ENCODE measurements around the gene PPFIA2.

The PPFIA2 gene

DNA sequence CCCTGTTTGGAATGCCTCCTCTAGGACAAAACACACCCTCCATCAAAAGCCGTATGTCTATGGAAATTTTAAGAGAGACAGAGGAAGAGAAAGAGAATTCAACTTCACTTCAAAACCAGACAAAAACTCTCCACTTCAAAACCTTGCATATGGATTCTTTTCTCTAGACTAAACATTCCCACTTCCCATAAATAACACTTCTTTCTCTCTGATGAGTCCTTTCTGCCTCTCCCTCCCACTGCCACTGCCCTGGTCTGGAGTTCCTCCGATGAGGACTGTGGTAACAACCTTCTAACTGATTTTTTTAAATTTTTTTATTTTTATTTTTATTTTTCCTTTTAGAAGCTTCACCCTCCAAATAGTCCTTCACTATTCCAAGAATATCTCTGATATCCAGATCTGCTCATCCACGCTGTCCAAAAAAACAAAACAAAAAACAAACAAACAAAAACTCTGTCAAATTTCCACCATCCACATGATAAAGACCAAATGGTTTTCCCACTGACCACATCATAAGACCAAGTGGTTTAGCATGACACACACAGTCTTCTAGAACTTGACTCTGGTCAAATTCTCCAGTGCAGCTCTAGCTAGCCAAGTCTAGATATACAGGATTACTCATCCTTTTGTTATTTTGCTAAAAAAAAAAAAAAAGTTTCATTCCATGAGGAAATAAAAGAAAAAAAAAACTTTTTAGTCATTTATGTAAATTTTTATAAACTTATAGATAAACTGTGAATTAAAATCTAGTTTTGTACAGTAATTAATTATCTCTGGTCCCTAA lies 256.0 kb downstream of the PPFIA2 start:
- H3K4me1 ChIP-seq (ENCODE audit: control insufficient read depth, insufficient read depth, low read length) = no peaks in the 10 kb centered on the region
- H3K9me3 ChIP-seq (ENCODE audit: control insufficient read depth, insufficient read depth, low read length) = no peaks in the 10 kb centered on the region
- H3K27me3 ChIP-seq (ENCODE audit: control insufficient read depth, insufficient read depth, low read length) = no peaks in the 10 kb centered on the region
- no peaks in the 10 kb centered on the region for H3K36me3 ChIP-seq (ENCODE audit: control insufficient read depth, insufficient read depth, low read length)
- no peak overlapping the region for H3K9ac ChIP-seq (ENCODE audit: low read depth, low read length)
- H3K27ac ChIP-seq (ENCODE audit: low read depth, low read length) = no peak overlapping the region
- H3K4me3 ChIP-seq (ENCODE audit: low read depth, low read length) = no peak overlapping the region

DNA sequence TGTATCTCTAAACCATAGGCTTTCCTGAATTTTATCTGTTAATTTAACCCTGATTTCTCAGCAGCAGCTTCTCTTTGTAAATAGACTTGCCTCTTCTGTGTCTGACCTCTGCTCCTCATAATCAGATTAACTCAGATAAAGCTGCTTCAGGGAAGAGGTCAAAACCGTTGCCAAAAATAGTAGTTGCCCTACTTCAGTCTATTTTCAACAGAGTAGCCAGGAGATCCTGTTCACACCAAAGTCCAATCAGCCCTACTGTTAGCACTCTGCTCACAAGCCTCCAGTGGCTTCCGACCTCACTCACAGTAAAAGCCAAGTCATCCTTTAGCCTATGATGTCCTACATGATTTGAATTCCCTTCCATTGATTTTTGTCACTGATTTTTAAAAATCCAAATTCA lies 258.4 kb downstream of the PPFIA2 start:
- H3K27me3 ChIP-seq (ENCODE audit: control insufficient read depth, insufficient read depth, low read length) = no peaks in the 10 kb centered on the region
- no peaks in the 10 kb centered on the region for H3K4me1 ChIP-seq (ENCODE audit: control insufficient read depth, insufficient read depth, low read length)
- no peak overlapping the region for H3K4me3 ChIP-seq (ENCODE audit: low read depth, low read length)
- H3K9ac ChIP-seq (ENCODE audit: low read depth, low read length) = no peak overlapping the region
- H3K36me3 ChIP-seq (ENCODE audit: control insufficient read depth, insufficient read depth, low read length) = no peaks in the 10 kb centered on the region
- H3K9me3 ChIP-seq (ENCODE audit: control insufficient read depth, insufficient read depth, low read length) = no peaks in the 10 kb centered on the region
- no peak overlapping the region for H3K27ac ChIP-seq (ENCODE audit: low read depth, low read length)

DNA sequence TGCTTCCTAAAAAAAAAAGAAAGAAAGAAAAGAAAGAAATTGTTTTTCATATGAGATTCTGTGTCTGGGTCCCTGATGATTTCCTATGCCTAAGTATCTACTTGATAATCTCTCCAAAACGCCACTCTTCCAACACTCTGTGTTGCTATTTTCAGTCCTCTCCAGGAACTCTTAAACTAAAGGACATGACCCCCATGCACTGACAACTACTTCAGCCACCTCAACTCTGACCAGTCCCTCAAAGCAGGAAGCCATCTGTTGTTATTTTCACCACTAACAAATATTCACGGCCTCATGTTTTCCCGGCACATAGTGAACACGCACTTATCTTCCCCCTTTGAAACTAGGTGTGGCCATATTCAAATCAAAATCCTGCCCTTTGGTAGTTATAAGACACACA lies 259.3 kb downstream of the PPFIA2 start:
- Histone ChIP-seq H3K27ac (ENCODE audit: low read depth, low read length) (no peak overlapping the region), H3K4me3 (ENCODE audit: low read depth, low read length) (no peak overlapping the region), H3K9ac (ENCODE audit: low read depth, low read length) (no peak overlapping the region), H3K9me3 (ENCODE audit: control insufficient read depth, insufficient read depth, low read length) (no peaks in the 10 kb centered on the region), H3K4me1 (ENCODE audit: control insufficient read depth, insufficient read depth, low read length) (no peaks in the 10 kb centered on the region), H3K36me3 (ENCODE audit: control insufficient read depth, insufficient read depth, low read length) (no peaks in the 10 kb centered on the region), H3K27me3 (ENCODE audit: control insufficient read depth, insufficient read depth, low read length) (no peaks in the 10 kb centered on the region)

DNA sequence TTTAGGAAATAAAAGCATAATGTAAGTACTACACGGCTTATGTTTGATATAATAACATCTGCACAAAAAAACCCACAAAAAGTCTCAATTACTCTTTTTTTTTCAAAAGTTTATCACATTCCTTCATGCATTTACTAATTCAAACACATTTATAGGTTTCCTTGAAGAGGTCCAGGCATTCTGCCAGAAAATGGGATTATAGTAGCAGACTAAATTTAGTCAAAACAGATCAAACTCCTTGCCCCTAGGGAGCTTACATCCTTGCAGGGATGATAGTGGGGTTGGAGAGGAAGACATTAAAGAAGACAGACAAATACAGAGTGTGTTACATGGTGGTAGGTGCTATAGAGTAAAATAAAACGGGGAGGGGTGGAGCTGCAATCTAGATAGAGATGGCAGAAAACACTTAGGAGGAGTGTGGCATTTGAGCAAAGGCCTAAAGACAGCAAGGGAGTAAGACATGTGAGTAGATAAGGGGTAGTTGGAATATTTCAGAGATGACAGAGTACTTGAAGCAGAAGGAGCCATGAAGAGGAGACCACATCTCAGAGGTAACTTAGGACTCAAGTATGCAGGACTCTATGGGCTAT lies 266.9 kb downstream of the PPFIA2 start:
- Histone ChIP-seq H3K27ac (ENCODE audit: low read depth, low read length) (no peak overlapping the region), H3K36me3 (ENCODE audit: control insufficient read depth, insufficient read depth, low read length) (no peaks in the 10 kb centered on the region)

DNA sequence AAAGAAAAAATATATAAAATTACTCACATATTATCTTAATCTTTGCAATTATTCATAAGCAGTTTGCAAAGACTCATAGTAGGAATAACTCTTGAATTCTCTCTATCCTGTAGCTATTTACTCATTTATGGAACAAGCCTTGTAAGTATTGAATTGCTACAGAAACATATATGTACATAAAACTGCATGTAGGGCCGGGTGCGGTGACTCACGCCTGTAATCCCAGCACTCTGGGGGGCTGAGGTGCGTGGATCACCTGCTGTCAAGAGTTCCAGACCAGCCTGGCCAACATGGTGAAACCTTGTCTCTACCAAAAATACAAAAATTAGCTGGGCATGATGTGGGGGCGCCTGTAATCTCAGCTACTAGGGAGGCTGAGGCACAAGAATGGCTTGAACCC lies 286.2 kb downstream of the PPFIA2 start:
- H3K27me3 ChIP-seq (ENCODE audit: control insufficient read depth, insufficient read depth, low read length) = no peaks in the 10 kb centered on the region
- no peak overlapping the region for H3K4me3 ChIP-seq (ENCODE audit: low read depth, low read length)
- no peaks in the 10 kb centered on the region for H3K9me3 ChIP-seq (ENCODE audit: control insufficient read depth, insufficient read depth, low read length)
- H3K36me3 ChIP-seq (ENCODE audit: control insufficient read depth, insufficient read depth, low read length) = no peaks in the 10 kb centered on the region
- no peak overlapping the region for H3K27ac ChIP-seq (ENCODE audit: low read depth, low read length)
- no peaks in the 10 kb centered on the region for H3K4me1 ChIP-seq (ENCODE audit: control insufficient read depth, insufficient read depth, low read length)
- no peak overlapping the region for H3K9ac ChIP-seq (ENCODE audit: low read depth, low read length)

More for the DNA sequence above, 266.9 kb downstream of the PPFIA2 start:
- Histone ChIP-seq H3K9me3 (ENCODE audit: control insufficient read depth, insufficient read depth, low read length) (no peaks in the 10 kb centered on the region), H3K4me1 (ENCODE audit: control insufficient read depth, insufficient read depth, low read length) (peaks cover 7% of the 10 kb centered on the region), H3K4me3 (ENCODE audit: low read depth, low read length) (no peak overlapping the region), H3K27me3 (ENCODE audit: control insufficient read depth, insufficient read depth, low read length) (no peaks in the 10 kb centered on the region), H3K9ac (ENCODE audit: low read depth, low read length) (no peak overlapping the region)

DNA sequence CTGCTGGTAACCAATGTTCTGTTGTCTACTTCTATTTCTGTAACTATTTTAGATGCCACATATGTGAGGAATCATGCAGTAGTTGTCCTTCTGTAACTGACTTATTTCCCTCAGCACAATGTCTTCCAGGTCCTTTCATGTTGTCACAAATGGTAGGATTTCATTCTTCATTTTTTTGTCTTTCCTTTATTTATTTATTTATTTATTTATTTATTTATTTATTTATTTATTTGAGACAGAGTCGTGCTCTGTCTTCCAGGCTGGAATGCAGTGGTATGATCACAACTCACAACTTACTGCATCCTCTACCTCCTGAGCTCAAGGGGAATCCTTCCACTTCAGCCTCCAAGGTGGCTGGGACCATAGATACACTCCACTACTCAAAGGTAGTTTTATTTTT lies 288.2 kb downstream of the PPFIA2 start:
- Histone ChIP-seq H3K9ac (ENCODE audit: low read depth, low read length) (no peak overlapping the region), H3K4me3 (ENCODE audit: low read depth, low read length) (no peak overlapping the region), H3K36me3 (ENCODE audit: control insufficient read depth, insufficient read depth, low read length) (no peaks in the 10 kb centered on the region)

DNA sequence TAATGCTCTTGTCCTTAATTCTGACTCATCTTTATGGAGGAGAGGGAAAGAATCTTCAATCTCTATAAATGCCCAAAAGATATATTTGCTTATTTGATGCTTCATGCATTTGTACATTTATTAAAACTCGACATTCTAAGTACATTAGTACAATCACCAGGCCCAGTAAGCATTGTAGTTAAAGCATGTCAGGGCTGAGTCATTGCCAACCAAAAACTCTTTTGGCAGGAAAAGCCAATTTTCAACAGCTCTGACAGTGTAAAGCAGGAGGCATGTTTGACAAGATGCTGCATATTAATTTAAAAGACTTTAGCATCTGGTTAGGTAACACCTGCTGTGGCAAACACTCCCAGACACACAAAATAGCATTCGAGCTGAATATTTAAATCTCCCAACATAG lies 290.9 kb downstream of the PPFIA2 start:
- Histone ChIP-seq H3K27ac (ENCODE audit: low read depth, low read length) (no peak overlapping the region), H3K27me3 (ENCODE audit: control insufficient read depth, insufficient read depth, low read length) (no peaks in the 10 kb centered on the region), H3K9me3 (ENCODE audit: control insufficient read depth, insufficient read depth, low read length) (no peaks in the 10 kb centered on the region), H3K4me1 (ENCODE audit: control insufficient read depth, insufficient read depth, low read length) (peaks cover 4% of the 10 kb centered on the region; the same call in 1 of the 2 replicates), H3K36me3 (ENCODE audit: control insufficient read depth, insufficient read depth, low read length) (no peaks in the 10 kb centered on the region), H3K4me3 (ENCODE audit: low read depth, low read length) (no peak overlapping the region), H3K9ac (ENCODE audit: low read depth, low read length) (no peak overlapping the region)

More for the DNA sequence above, 288.2 kb downstream of the PPFIA2 start:
- H3K27me3 ChIP-seq (ENCODE audit: control insufficient read depth, insufficient read depth, low read length) = no peaks in the 10 kb centered on the region
- H3K4me1 ChIP-seq (ENCODE audit: control insufficient read depth, insufficient read depth, low read length) = peaks cover 4% of the 10 kb centered on the region; the same call in 1 of the 2 replicates
- H3K9me3 ChIP-seq (ENCODE audit: control insufficient read depth, insufficient read depth, low read length) = no peaks in the 10 kb centered on the region
- H3K27ac ChIP-seq (ENCODE audit: low read depth, low read length) = no peak overlapping the region

DNA sequence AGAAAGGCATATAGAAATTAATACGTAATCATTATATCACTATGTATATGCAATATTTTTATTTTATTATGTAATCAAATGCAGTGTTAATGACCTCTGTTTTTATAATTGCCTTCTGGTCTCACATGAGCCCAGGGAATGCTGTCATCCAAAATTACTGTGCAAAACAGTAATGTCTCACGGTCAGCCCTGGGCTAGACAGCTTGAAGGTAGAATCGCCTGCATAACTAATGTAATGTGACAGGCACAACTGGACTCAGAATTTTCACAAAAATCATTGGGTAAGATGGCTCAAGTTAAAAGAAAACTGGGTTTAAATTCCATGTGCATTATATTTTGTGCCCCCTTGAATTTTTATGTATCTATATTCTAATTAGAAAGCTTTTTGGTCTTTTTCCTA lies 293.3 kb downstream of the PPFIA2 start:
- no peaks in the 10 kb centered on the region for H3K27me3 ChIP-seq (ENCODE audit: control insufficient read depth, insufficient read depth, low read length)

DNA sequence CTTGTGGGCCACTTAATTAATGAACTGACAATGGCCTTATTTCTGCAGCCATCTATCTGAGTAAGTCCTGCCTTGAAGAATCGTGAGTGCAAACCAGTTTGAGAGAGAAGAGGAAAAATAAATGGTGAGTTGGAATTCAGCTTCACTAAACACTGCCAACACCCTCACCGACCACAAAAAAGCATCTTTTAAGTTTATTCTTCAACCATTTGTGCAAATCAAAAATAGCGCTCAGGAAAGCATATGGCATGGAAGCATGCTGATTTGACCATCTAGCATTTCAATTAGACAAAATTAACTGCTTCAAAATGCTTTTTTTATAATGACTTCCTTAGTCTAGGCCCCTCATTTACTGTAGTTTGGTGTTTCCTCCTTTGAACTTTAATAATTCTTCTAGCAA lies 294.0 kb downstream of the PPFIA2 start:
- no peaks in the 10 kb centered on the region for H3K27me3 ChIP-seq (ENCODE audit: control insufficient read depth, insufficient read depth, low read length)
- no peaks in the 10 kb centered on the region for H3K9me3 ChIP-seq (ENCODE audit: control insufficient read depth, insufficient read depth, low read length)
- no peak overlapping the region for H3K4me3 ChIP-seq (ENCODE audit: low read depth, low read length)
- no peak overlapping the region for H3K9ac ChIP-seq (ENCODE audit: low read depth, low read length)
- no peaks in the 10 kb centered on the region for H3K36me3 ChIP-seq (ENCODE audit: control insufficient read depth, insufficient read depth, low read length)
- no peak overlapping the region for H3K27ac ChIP-seq (ENCODE audit: low read depth, low read length)
- peaks cover 4% of the 10 kb centered on the region; the same call in 1 of the 2 replicates for H3K4me1 ChIP-seq (ENCODE audit: control insufficient read depth, insufficient read depth, low read length)

More for the DNA sequence above, 293.3 kb downstream of the PPFIA2 start:
- Histone ChIP-seq H3K9me3 (ENCODE audit: control insufficient read depth, insufficient read depth, low read length) (no peaks in the 10 kb centered on the region), H3K27ac (ENCODE audit: low read depth, low read length) (no peak overlapping the region), H3K4me3 (ENCODE audit: low read depth, low read length) (no peak overlapping the region), H3K4me1 (ENCODE audit: control insufficient read depth, insufficient read depth, low read length) (peaks cover 4% of the 10 kb centered on the region; the same call in 1 of the 2 replicates), H3K36me3 (ENCODE audit: control insufficient read depth, insufficient read depth, low read length) (no peaks in the 10 kb centered on the region), H3K9ac (ENCODE audit: low read depth, low read length) (no peak overlapping the region)

DNA sequence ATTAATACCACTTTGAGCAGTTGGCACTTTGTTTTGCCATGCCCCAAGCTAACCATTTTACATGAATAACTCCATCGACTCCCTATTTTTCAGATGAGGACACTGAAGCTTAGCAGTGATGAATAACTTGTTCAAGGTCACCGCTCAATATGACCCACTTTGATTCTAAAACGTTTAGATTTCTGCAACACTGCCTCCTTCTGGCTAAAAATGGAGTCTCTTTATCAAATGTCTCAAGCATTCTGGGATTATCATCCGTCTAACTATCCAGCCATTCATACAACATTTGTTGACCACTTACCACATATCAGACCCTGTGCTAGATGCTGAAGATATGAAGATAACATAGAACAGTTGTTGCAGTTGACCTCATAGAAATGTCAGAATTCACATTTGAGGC lies 298.0 kb downstream of the PPFIA2 start:
- H3K4me3 ChIP-seq (ENCODE audit: low read depth, low read length) = no peak overlapping the region
- H3K27me3 ChIP-seq (ENCODE audit: control insufficient read depth, insufficient read depth, low read length) = no peaks in the 10 kb centered on the region
- H3K9ac ChIP-seq (ENCODE audit: low read depth, low read length) = no peak overlapping the region
- H3K27ac ChIP-seq (ENCODE audit: low read depth, low read length) = no peak overlapping the region
- H3K36me3 ChIP-seq (ENCODE audit: control insufficient read depth, insufficient read depth, low read length) = no peaks in the 10 kb centered on the region
- H3K4me1 ChIP-seq (ENCODE audit: control insufficient read depth, insufficient read depth, low read length) = no peaks in the 10 kb centered on the region; the same call in 1 of the 2 replicates
- no peaks in the 10 kb centered on the region for H3K9me3 ChIP-seq (ENCODE audit: control insufficient read depth, insufficient read depth, low read length)

DNA sequence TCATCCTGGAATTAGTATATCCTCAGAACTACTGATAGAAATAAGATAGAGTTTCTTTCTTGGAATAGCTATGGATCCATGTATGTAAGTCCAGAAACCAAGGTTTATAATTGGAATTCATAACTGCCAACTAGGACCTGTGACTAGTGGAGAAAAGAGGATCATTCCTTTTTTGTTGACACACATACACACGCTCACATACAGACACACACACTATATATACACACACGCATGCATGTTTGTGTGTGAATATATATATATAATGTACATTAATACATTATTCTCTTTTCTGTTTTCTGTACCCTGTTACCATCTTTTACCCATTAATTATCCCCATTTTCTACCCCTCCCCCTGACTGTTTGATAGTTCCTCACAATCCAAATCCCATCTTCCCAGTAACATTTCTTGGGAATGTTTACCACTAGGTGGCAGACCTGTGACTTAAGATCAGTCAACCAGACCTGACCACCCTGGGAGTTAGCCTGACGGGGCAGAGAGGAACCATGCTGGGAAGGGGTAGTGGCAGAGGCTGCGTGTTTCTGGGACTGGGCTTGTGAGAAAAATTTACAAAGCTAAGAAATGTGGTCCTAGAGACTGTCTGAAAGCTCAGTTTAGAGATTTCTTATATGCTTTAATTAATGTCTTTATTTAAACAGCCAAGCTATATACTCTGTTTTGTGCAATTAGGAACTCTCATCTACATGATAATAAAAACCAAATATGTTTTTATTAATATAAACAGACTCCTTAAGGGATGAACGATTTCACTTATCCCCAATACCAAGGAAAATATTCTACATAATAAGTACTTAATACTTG lies 308.0 kb downstream of the PPFIA2 start:
- H3K4me3 ChIP-seq (ENCODE audit: low read depth, low read length) = no peak overlapping the region
- no peak overlapping the region for H3K27ac ChIP-seq (ENCODE audit: low read depth, low read length)
- no peaks in the 10 kb centered on the region for H3K27me3 ChIP-seq (ENCODE audit: control insufficient read depth, insufficient read depth, low read length)
- H3K36me3 ChIP-seq (ENCODE audit: control insufficient read depth, insufficient read depth, low read length) = no peaks in the 10 kb centered on the region
- H3K9me3 ChIP-seq (ENCODE audit: control insufficient read depth, insufficient read depth, low read length) = no peaks in the 10 kb centered on the region
- no peaks in the 10 kb centered on the region for H3K4me1 ChIP-seq (ENCODE audit: control insufficient read depth, insufficient read depth, low read length)
- H3K9ac ChIP-seq (ENCODE audit: low read depth, low read length) = no peak overlapping the region

All from HUES48 (cell line).